Measurements from ENCODE around the gene RSF1. TPM values are rescaled to one million over a fixed set of nuclear protein-coding genes. Genes with fewer than 3 reads are reported as not detected.

The RSF1 gene
- total RNA-seq, 1 donor from 2014 or later, result 14.5 TPM

DNA sequence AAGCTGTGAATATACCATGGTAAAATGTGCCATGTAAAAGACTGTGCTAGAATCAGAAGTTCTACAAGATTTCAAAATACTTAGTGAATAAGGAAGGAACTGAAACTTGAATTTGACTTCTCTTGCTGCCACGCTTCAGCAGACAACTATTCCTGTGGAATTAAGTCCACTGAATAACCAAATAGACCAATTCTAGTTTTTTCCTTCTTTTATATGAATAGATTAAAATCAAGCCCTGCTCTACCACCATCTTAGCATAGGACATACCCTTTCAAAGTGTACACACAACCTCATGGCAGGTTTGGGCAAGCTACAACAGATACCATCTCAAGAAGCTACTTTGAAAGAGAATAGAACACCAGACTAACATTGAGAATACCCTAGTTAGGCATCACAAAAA, 159.6 kb downstream of the RSF1 start:
- TF ChIP-seq, protein P1, sequence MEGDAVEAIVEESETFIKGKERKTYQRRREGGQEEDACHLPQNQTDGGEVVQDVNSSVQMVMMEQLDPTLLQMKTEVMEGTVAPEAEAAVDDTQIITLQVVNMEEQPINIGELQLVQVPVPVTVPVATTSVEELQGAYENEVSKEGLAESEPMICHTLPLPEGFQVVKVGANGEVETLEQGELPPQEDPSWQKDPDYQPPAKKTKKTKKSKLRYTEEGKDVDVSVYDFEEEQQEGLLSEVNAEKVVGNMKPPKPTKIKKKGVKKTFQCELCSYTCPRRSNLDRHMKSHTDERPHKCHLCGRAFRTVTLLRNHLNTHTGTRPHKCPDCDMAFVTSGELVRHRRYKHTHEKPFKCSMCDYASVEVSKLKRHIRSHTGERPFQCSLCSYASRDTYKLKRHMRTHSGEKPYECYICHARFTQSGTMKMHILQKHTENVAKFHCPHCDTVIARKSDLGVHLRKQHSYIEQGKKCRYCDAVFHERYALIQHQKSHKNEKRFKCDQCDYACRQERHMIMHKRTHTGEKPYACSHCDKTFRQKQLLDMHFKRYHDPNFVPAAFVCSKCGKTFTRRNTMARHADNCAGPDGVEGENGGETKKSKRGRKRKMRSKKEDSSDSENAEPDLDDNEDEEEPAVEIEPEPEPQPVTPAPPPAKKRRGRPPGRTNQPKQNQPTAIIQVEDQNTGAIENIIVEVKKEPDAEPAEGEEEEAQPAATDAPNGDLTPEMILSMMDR (IDR thresholded peaks at IDR 0.05; ENCODE audit: insufficient read depth, low read length, severe bottlenecking), result no peak
- DNase-seq (ENCODE audit: low read depth), result peak; percentile 69
- no peaks in the 10 kb centered on the region for H3K36me3 ChIP-seq (ENCODE audit: control insufficient read depth, insufficient read depth, low read length)
- no peaks in the 10 kb centered on the region for H3K27me3 ChIP-seq (ENCODE audit: control insufficient read depth, insufficient read depth, low read length)
- FAIRE-seq, result no peak
- H3K4me3 ChIP-seq (ENCODE audit: low read depth, low read length), result no peak overlapping the region

DNA sequence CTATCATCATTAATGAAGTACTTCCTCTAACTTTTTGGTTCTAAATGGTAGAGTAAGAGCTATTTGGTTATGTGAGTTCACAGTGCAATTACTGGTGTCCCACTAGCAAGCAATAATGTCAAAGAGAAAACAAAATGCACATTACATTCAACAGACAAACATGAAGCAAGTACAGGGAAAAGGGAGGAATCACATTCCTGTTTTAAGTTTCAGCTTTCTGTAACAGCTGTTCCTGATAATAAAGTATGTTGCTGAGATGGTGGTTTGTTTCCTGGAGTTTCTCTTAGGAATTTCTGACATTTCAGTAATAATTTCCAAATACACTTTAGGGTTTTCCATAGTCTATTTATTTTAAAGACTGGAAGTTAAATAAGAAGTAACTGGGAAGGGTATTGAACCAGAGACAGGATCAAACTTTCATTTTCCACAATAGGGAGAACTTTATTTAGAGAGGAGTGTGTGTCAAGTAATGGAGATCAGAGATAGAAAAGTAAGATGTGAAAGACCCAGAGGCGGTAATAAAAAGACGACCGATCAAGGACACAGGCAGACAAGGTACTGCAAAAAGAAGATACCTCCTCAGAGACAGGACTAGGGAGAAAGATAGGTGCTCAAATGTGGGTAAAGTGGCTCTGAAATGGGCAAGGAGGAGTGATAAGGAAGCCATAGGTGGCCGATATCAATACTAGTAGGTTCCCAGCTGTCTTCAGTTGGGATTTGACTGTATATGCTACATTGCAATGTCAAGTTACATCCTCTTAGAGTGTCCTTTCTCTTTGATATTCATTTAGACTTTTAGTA, 162.1 kb downstream of the RSF1 start:
- no peak for FAIRE-seq
- DNase-seq (ENCODE audit: low read depth), result peak; percentile 15
- TF ChIP-seq, protein P1 (IDR thresholded peaks at IDR 0.05; ENCODE audit: insufficient read depth, low read length, severe bottlenecking), result no peak
- H3K36me3 ChIP-seq (ENCODE audit: control insufficient read depth, insufficient read depth, low read length), result no peaks in the 10 kb centered on the region
- no peak overlapping the region for H3K4me3 ChIP-seq (ENCODE audit: low read depth, low read length)
- H3K27me3 ChIP-seq (ENCODE audit: control insufficient read depth, insufficient read depth, low read length), result no peaks in the 10 kb centered on the region

DNA sequence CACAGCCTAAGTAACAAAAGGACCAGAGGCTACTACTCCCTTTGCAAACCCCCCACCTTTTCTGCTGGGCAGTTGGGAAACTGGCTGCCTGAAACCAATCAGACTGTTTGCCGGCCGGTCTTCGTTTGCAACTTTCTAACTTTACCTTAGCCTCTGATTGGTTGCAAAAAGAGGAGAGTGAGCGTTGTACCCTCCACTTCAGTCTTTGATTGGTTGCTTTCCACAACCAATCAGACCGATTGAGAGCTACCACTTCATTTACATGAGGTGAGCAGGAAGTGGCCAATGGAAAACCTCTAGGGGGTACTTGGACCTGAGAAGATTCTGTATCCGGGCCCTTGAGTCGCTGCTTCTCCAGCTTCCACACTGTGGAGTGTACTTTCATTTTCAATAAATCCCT, 164.2 kb downstream of the RSF1 start:
- H3K27me3 ChIP-seq (ENCODE audit: control insufficient read depth, insufficient read depth, low read length), result no peaks in the 10 kb centered on the region
- DNase-seq (ENCODE audit: low read depth), result no peak
- FAIRE-seq, result no peak
- TF ChIP-seq, protein P1 (IDR thresholded peaks at IDR 0.05; ENCODE audit: insufficient read depth, low read length, severe bottlenecking), result no peak
- H3K4me3 ChIP-seq (ENCODE audit: low read depth, low read length), result no peak overlapping the region
- H3K36me3 ChIP-seq (ENCODE audit: control insufficient read depth, insufficient read depth, low read length), result no peaks in the 10 kb centered on the region

DNA sequence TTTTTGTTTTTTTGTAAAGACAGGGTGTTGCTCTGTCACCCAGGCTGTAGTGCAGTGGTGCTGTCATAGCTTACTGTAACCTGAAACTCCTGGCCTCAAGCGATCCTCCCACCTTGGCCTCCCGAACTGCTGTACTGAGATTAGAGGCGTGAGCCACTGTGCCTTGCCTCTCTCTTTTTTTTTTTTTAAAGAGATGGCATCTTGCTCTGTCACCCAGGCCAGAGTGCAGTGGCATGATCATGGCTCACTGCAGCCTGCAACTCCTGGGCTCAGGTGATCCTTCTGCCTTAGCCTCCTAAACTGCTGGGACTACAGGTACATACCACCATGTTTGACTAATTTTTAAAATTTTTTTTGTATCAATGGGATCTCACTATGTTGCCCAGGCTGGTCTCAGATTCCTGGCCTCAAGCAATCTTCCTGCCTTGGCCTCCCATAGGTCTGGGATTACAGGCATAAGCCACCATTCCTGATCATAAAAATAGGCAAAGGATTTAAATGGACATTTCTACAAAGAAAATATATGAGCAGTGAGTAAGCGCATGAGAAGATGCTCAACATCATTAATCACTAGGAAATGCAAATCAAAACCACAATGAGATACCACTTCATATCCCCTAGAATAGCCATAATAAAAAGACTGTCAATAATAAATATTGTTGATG, 165.6 kb downstream of the RSF1 start:
- H3K36me3 ChIP-seq (ENCODE audit: control insufficient read depth, insufficient read depth, low read length), result no peaks in the 10 kb centered on the region
- no peak overlapping the region for H3K4me3 ChIP-seq (ENCODE audit: low read depth, low read length)
- DNase-seq (ENCODE audit: low read depth) (peak; percentile 13), FAIRE-seq (no peak)
- no peaks in the 10 kb centered on the region for H3K27me3 ChIP-seq (ENCODE audit: control insufficient read depth, insufficient read depth, low read length)
- TF ChIP-seq, protein P1 (IDR thresholded peaks at IDR 0.05; ENCODE audit: insufficient read depth, low read length, severe bottlenecking), result no peak

DNA sequence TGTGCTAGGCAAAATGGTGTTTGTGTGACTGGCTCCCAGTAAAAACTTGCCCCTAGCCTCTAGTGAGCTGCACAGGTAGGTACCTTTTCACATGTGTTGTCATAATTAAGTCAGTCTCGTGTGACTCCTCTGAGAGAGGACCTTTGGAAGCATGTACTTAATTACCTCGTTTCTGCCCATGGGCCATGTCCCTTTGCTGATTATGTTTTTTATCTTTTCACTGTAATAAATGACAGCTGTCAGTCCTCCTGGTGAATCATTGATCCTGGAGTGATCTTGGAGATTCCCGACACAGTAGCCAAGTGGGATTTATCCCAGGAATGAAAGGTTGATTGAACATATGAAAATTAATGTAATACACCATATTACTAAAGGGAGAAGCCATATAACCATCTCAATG, 170.4 kb downstream of the RSF1 start:
- DNase-seq (ENCODE audit: low read depth) (no peak), FAIRE-seq (no peak)
- H3K4me3 ChIP-seq (ENCODE audit: low read depth, low read length), result no peak overlapping the region
- TF ChIP-seq, protein P1 (IDR thresholded peaks at IDR 0.05; ENCODE audit: insufficient read depth, low read length, severe bottlenecking), result no peak
- H3K36me3 ChIP-seq (ENCODE audit: control insufficient read depth, insufficient read depth, low read length), result no peaks in the 10 kb centered on the region
- H3K27me3 ChIP-seq (ENCODE audit: control insufficient read depth, insufficient read depth, low read length), result no peaks in the 10 kb centered on the region

Measured in bronchial epithelial cell (primary cell).